ENCODE results near the gene BRAF. TPM values are rescaled to one million over a fixed set of nuclear protein-coding genes. Genes with fewer than 3 reads are reported as not detected.
"Not testable (repeated sequence)": the region's sequence is repeated elsewhere in the genome, so short reads cannot be mapped to it uniquely, and the experiment has no call there.

The BRAF gene
- total RNA-seq, 4 donors from 2014 or later, result 20.9 to 51.8 (median 34.8) TPM

- Histone ChIP-seq H3K4me3 (no peak overlapping the region), H3K27me3 (no peaks in the 10 kb centered on the region), H3K36me3 (peaks cover 0 to 10% (median 4%) of the 10 kb centered on the region in 4 donors), H3K4me1 (no peaks in the 10 kb centered on the region), H3K27ac (no peak overlapping the region), H3K9me3 (no peaks in the 10 kb centered on the region)
- WGBS, 2 donors (ENCODE audit: low coverage in 1 of 2), result 97% methylated on average over 2 of the region's 2 CpGs; no CpG with 5 or more reads in 1 of the 2 donors
- in situ Hi-C loops (cut with MboI; ENCODE audit: low pct_ligation_motif_present in 1 of 4, low pct_unique_long_range_greater_than_20kb in 1 of 4, low sequenced_read_pairs in 3 of 4) (no loop called here), intact Hi-C loops (cut with DNase I; ENCODE audit: low total_unique reads) (no loop called here)
- TF ChIP-seq POLR2AphosphoS5 (IDR thresholded peaks at IDR 0.05) (no peak), EP300 (IDR thresholded peaks at IDR 0.05; ENCODE audit: low read depth) (no peak), POLR2A (IDR thresholded peaks at IDR 0.05) (no peak)
- TF ChIP-seq, protein P1, sequence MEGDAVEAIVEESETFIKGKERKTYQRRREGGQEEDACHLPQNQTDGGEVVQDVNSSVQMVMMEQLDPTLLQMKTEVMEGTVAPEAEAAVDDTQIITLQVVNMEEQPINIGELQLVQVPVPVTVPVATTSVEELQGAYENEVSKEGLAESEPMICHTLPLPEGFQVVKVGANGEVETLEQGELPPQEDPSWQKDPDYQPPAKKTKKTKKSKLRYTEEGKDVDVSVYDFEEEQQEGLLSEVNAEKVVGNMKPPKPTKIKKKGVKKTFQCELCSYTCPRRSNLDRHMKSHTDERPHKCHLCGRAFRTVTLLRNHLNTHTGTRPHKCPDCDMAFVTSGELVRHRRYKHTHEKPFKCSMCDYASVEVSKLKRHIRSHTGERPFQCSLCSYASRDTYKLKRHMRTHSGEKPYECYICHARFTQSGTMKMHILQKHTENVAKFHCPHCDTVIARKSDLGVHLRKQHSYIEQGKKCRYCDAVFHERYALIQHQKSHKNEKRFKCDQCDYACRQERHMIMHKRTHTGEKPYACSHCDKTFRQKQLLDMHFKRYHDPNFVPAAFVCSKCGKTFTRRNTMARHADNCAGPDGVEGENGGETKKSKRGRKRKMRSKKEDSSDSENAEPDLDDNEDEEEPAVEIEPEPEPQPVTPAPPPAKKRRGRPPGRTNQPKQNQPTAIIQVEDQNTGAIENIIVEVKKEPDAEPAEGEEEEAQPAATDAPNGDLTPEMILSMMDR (IDR thresholded peaks at IDR 0.05), result no peak
- no peak for DNase-seq
These were observed 178.0 kb downstream of the BRAF start for GRCh38 chr7:140746751-140747150.

GRCh38 chr7:140745266-140746058, 179.3 kb downstream of the BRAF start:
- WGBS, 2 donors (ENCODE audit: low coverage in 1 of 2), result 85 to 89% methylated on average over 5 to 6 of the region's 6 CpGs
- no peaks in the 10 kb centered on the region for H3K9me3 ChIP-seq
- no peak for DNase-seq
- H3K27ac ChIP-seq, result no peak overlapping the region
- no peak overlapping the region for H3K4me3 ChIP-seq
- TF ChIP-seq, protein P1 (IDR thresholded peaks at IDR 0.05), result no peak
- TF ChIP-seq POLR2A (IDR thresholded peaks at IDR 0.05) (no peak), EP300 (IDR thresholded peaks at IDR 0.05; ENCODE audit: low read depth) (no peak), POLR2AphosphoS5 (IDR thresholded peaks at IDR 0.05) (no peak)
- in situ Hi-C loops (cut with MboI; ENCODE audit: low pct_ligation_motif_present in 1 of 4, low pct_unique_long_range_greater_than_20kb in 1 of 4, low sequenced_read_pairs in 3 of 4) (no loop called here), intact Hi-C loops (cut with DNase I; ENCODE audit: low total_unique reads) (no loop called here)
- no peaks in the 10 kb centered on the region for H3K4me1 ChIP-seq
- no peaks in the 10 kb centered on the region for H3K27me3 ChIP-seq
- H3K36me3 ChIP-seq, result peaks cover 0 to 10% (median 4%) of the 10 kb centered on the region in 4 donors

- no peak overlapping the region for H3K27ac ChIP-seq
- peaks cover 0 to 22% (median 8%) of the 10 kb centered on the region in 4 donors for H3K36me3 ChIP-seq
- H3K4me3 ChIP-seq, result no peak overlapping the region
- 80 to 84% methylated on average over 2 of the region's 2 CpGs for WGBS, 2 donors (ENCODE audit: low coverage in 1 of 2)
- intact Hi-C loops (cut with DNase I; ENCODE audit: low total_unique reads), result no loop called here
- H3K4me1 ChIP-seq, result no peaks in the 10 kb centered on the region
- no peak for TF ChIP-seq EP300 (IDR thresholded peaks at IDR 0.05; ENCODE audit: low read depth)
- TF ChIP-seq, protein P1 (IDR thresholded peaks at IDR 0.05), result no peak
- no peak for TF ChIP-seq POLR2A (IDR thresholded peaks at IDR 0.05)
- TF ChIP-seq POLR2AphosphoS5 (IDR thresholded peaks at IDR 0.05), result no peak
- DNase-seq, result no peak
- H3K9me3 ChIP-seq, result no peaks in the 10 kb centered on the region
- in situ Hi-C loops (cut with MboI; ENCODE audit: low pct_ligation_motif_present in 1 of 4, low pct_unique_long_range_greater_than_20kb in 1 of 4, low sequenced_read_pairs in 3 of 4), result no loop called here
- H3K27me3 ChIP-seq, result no peaks in the 10 kb centered on the region
These were observed 180.7 kb downstream of the BRAF start for GRCh38 chr7:140744005-140744404.

- H3K4me3 ChIP-seq; H3K27me3 ChIP-seq; in situ Hi-C loops (cut with MboI; ENCODE audit: low pct_ligation_motif_present in 1 of 4, low pct_unique_long_range_greater_than_20kb in 1 of 4, low sequenced_read_pairs in 3 of 4); H3K9me3 ChIP-seq; intact Hi-C loops (cut with DNase I; ENCODE audit: low total_unique reads); DNase-seq; H3K4me1 ChIP-seq; H3K27ac ChIP-seq: not testable (repeated sequence)
- 96% methylated on average over 2 of the region's 4 CpGs; no CpG with 5 or more reads in 1 of the 2 donors for WGBS, 2 donors (ENCODE audit: low coverage in 1 of 2)
- peaks cover 0 to 29% (median 9%) of the 10 kb centered on the region in 4 donors for H3K36me3 ChIP-seq
These were observed 181.5 kb downstream of the BRAF start for GRCh38 chr7:140743255-140743654.

Data from transverse colon (tissue), 4 donors.